GM13976 (cell line): ENCODE results near the gene DTWD2.

Experiments
- DNase-seq: peaks from one replicate; pipeline ENCODE4 v3.0.0; 2012; ENCODE audit warnings: low spot score
- in situ Hi-C: fragments of 300-500 bp; cut with MboI; formaldehyde crosslinking; loops from one replicate; pipeline ENCODE4 v1.12.0; 2022; ENCODE audit warnings: low sequenced_read_pairs, mixed read lengths, inconsistent platforms; ENCODE audit not compliant: unreplicated experiment
- TF ChIP-seq, protein P1 (sequence below): IDR thresholded peaks from 2 replicates; pipeline ENCODE4 v1.5.1; 2012; ENCODE audit warnings: borderline replicate concordance, mild to moderate bottlenecking; ENCODE audit not compliant: insufficient read depth; ENCODE audit errors: extremely low read depth, missing control alignments, control extremely low read depth

DTWD2 gene

DNA sequence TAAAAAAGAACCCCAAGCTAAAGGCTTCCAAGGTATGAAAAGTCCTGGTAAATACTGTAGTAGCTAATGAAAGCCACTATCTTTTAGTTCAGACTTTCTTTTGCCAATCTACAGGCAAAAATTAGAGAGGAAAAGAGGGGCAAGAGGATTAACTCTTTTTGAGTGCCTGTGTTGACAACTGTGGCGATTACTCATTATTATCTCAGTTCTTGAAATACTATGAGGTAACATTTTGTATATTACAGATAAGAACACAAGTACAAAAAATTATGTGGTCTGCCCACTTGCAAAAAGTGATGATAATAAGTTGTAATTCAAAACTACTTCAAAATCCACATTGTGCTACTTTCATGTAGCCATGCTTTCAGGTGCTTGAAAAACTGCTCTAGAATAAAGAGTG, 144.0 kb downstream of the DTWD2 start:
- in situ Hi-C loops: no loop called here
- TF ChIP-seq, protein P1, sequence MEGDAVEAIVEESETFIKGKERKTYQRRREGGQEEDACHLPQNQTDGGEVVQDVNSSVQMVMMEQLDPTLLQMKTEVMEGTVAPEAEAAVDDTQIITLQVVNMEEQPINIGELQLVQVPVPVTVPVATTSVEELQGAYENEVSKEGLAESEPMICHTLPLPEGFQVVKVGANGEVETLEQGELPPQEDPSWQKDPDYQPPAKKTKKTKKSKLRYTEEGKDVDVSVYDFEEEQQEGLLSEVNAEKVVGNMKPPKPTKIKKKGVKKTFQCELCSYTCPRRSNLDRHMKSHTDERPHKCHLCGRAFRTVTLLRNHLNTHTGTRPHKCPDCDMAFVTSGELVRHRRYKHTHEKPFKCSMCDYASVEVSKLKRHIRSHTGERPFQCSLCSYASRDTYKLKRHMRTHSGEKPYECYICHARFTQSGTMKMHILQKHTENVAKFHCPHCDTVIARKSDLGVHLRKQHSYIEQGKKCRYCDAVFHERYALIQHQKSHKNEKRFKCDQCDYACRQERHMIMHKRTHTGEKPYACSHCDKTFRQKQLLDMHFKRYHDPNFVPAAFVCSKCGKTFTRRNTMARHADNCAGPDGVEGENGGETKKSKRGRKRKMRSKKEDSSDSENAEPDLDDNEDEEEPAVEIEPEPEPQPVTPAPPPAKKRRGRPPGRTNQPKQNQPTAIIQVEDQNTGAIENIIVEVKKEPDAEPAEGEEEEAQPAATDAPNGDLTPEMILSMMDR: no peak
- no peak for DNase-seq

DNA sequence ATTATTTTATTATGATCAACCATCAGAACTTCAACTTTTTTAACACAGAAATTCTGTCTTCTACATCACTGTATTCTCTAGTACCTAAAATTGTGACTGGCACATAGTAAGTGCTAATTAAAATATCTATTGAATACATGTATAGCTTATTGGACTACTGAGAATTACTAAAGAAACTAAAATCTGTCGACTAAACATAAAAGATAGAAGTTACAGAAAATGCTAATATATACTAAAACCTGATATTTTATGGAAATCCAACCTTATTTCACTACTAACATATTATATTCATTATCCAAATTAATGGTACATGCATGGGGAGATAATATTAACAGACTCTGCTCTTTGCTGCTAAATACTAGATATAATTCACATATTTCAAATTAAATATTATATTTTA, 153.6 kb downstream of the DTWD2 start:
- in situ Hi-C loops: no loop called here
- DNase-seq: no peak
- TF ChIP-seq, protein P1: no peak

DNA sequence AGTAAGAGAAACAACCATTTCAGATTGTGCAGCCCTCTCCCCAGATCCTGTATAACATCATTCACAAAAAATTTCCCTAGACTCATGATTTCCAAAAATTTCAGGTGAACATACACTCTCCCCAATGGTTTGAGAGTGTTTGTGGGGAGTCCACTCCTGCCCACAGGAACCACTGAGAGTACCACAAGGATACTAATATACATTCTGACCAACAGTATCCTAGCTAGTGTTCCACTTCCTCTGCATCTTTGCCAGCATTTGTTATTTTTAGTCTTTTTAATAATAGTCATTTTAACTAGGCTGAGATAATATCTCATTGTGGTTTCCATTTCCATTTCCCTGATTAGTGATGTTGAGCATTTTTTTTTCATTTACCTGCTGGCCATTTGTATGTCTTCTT, 155.4 kb downstream of the DTWD2 start:
- TF ChIP-seq, protein P1: no peak
- DNase-seq: no peak
- in situ Hi-C loops: no loop called here

DNA sequence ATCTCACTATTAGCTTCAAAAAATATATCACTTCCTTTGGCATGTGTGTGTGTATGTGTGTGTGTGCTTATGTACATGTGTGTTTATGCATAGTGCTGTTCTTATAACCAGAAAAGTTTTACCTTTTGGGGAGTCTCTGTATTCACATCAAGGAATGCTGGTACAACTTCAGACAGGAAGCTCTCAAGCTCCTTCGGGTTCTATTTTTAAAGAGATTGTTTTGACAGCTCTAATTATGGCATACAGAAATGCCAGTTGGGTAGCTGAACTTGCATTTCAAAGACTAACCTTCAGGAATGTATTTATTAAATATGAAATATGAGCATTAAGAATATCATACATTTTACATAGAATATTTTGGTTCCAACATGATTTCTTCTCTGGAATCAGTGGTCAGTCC, 163.1 kb downstream of the DTWD2 start:
- TF ChIP-seq, protein P1: no peak
- no peak for DNase-seq
- in situ Hi-C loops: no loop called here

DNA sequence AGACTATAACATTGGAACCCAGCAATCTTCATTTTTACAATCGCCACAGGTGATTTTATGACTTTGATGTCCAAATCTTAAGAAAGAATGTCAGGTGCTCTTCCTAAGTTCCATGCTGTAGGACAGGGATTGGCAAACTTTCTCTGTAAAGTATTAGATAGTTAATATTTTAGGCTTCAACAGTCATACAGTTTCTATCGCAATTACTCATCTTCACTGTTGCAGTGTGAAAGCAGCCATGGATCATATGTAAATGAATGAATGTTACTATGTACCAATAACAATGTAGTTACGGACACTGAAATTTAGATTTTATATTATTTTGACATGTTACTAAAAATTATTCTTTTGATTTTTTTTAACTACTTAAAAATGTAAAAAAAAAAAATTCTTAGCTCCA, 169.7 kb downstream of the DTWD2 start:
- in situ Hi-C loops: no loop called here
- no peak for DNase-seq
- TF ChIP-seq, protein P1: no peak

DNA sequence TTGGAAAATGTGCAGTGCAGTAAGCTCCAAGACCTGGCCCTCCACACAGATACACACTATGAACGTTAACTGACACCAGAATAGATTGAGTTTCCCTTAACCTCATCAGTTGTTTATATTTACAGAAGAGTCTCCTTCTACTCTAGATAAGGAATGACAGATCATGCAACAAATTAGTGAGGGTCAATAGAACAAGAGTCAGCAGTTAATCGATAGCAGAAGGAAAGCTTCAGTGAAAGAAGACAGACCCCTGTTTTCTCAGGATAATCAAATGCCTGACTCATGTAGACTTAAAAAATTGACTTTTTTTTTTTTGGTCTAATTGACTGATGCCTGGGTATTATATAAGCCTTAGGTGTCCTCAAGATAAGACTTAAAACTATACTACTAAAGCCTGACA, 179.9 kb downstream of the DTWD2 start:
- TF ChIP-seq, protein P1: no peak
- no peak for DNase-seq
- in situ Hi-C loops: no loop called here

DNA sequence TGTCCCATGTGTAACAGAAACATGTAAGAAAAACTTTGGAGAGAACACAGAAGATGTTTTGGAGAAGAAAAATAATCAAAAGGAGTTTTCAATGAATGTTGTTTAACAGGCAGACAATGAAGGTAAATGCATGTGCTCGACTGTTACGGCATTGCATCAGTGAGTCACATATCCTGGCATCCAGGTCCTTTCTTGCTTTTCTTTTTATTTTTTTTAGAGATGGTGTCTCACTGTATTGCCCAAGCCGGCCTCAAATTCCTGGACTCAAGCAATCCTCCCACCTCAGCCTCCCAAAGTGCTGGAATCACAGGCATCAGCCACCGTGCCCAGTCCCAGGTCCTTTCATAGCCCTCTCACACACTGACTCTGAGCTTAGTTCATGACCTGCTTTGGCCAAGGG, 181.8 kb downstream of the DTWD2 start:
- TF ChIP-seq, protein P1: no peak
- in situ Hi-C loops: no loop called here

More for the DNA sequence above, 181.8 kb downstream of the DTWD2 start:
- DNase-seq: no peak
